DND-41 (cell line): ENCODE data around the gene RBM20.

Experiments used
- ATAC-seq: fragments of 200-7000 bp; cut with Tn5 transposase; 3 replicates; pipeline ENCODE4 v1.9.1; 2021; ENCODE audit warnings: low read depth; ENCODE audit not compliant: insufficient read depth
- DNase-seq: peaks from one replicate; pipeline ENCODE4 v3.0.0-alpha.2; 2020
- H2AFZ ChIP-seq: 2 replicates; pipeline ENCODE4 v1.6.0; 2012; ENCODE audit warnings: low read depth, low read length
- H3K27ac ChIP-seq: 2 replicates; pipeline ENCODE4 v1.5.1; 2012; ENCODE audit warnings: low read length, inconsistent platforms
- H3K27me3 ChIP-seq: fragments of 200-600 bp; sonication (generic); 2 replicates; pipeline ENCODE4 v1.6.0; 2012; ENCODE audit warnings: low read length, mild to moderate bottlenecking, inconsistent platforms; ENCODE audit not compliant: insufficient read depth, poor library complexity
- H3K36me3 ChIP-seq: 2 replicates; pipeline ENCODE4 v1.5.1; 2012; ENCODE audit warnings: low read length, inconsistent platforms; ENCODE audit not compliant: insufficient read depth
- H3K4me1 ChIP-seq: 2 replicates; pipeline ENCODE4 v1.5.1; 2012; ENCODE audit warnings: mild to moderate bottlenecking, low read length; ENCODE audit not compliant: insufficient read depth
- H3K4me2 ChIP-seq: 2 replicates; pipeline ENCODE4 v1.6.0; 2012; ENCODE audit warnings: mild to moderate bottlenecking, moderate library complexity, low read length, inconsistent platforms; ENCODE audit not compliant: insufficient read depth
- H3K4me3 ChIP-seq, 2 experiments: fragments of 200-600 bp in 1 of 2; shearing (Covaris generic) in 1 of 2; 2 replicates each; pipeline ENCODE4 v1.5.1; 2012 to 2016; ENCODE audit warnings: inconsistent platforms in 2 of 2, low read length in 2 of 2, mild to moderate bottlenecking in 2 of 2, low read depth in 1 of 2, moderate library complexity in 1 of 2
- H3K79me2 ChIP-seq: 2 replicates; pipeline ENCODE4 v1.6.0; 2012; ENCODE audit warnings: low read length, inconsistent platforms; ENCODE audit not compliant: insufficient read depth
- H3K9ac ChIP-seq: 2 replicates; pipeline ENCODE4 v1.6.0; 2012; ENCODE audit warnings: low read depth, mild to moderate bottlenecking, inconsistent platforms, low read length, moderate library complexity
- H3K9me3 ChIP-seq: 2 replicates; pipeline ENCODE4 v1.5.1; 2012; ENCODE audit warnings: low read length, moderate library complexity, mild to moderate bottlenecking, inconsistent platforms; ENCODE audit not compliant: insufficient read depth, severe bottlenecking
- H4K20me1 ChIP-seq: 2 replicates; pipeline ENCODE4 v1.6.0; 2012; ENCODE audit warnings: low read length; ENCODE audit not compliant: insufficient read depth
- EZH2 ChIP-seq: IDR thresholded peaks from 3 replicates; pipeline ENCODE4 v1.6.1; 2012; ENCODE audit warnings: borderline replicate concordance, low read depth, mild to moderate bottlenecking, moderate library complexity, low read length, inconsistent platforms; ENCODE audit not compliant: severe bottlenecking
- TF ChIP-seq, protein P1 (sequence below): IDR thresholded peaks from 2 replicates; pipeline ENCODE4 v1.5.1; 2012; ENCODE audit warnings: borderline replicate concordance, low read length, moderate library complexity, mild to moderate bottlenecking; ENCODE audit not compliant: poor library complexity, severe bottlenecking; ENCODE audit errors: extremely low read depth

RBM20 gene

DNA sequence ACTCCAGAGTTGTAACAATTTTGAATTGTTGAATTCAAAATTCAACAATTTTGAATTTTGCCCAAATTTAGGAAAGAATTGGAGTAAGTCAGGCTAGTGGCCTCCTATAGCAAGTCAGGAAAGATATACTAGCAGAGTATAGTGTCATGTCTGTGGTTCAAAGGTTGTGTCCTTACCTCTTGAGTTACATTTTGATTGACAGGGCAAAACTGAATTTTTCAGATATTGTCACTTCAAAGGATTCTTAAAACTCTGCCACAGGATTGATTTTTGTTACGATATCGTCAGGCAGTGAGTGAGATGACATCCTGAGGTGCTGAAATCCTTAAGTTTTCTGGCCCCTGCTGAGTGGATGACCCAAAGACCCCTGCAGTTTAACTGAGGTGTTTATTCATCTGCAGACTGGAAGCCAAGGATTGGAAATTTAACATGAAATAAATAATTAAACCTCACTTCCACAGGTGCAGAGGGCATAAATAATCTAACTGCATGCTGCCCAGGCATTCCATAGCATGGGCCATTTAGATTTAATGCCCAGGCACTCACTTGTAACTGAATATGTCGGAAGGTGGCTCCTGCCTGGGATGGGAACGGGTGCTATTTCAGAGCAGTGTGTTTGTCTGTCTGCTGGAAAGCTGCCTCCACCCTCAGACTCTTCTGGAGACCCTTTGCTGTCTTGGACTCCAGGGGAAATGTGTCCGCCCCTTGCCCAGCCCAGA, 50.8 kb downstream of the RBM20 start:
- Histone ChIP-seq H3K9ac (no peak overlapping the region), H3K79me2 (no peaks in the 10 kb centered on the region), H3K9me3 (no peaks in the 10 kb centered on the region), H4K20me1 (no peaks in the 10 kb centered on the region), H3K27me3 (no peaks in the 10 kb centered on the region), H3K27ac (no peak overlapping the region), H3K36me3 (no peaks in the 10 kb centered on the region), H3K4me1 (no peaks in the 10 kb centered on the region), H2AFZ (no peak overlapping the region), H3K4me2 (no peak overlapping the region), H3K4me3 (no peak overlapping the region)
- ATAC-seq (no peak), DNase-seq (no peak)
- TF ChIP-seq, protein P1, sequence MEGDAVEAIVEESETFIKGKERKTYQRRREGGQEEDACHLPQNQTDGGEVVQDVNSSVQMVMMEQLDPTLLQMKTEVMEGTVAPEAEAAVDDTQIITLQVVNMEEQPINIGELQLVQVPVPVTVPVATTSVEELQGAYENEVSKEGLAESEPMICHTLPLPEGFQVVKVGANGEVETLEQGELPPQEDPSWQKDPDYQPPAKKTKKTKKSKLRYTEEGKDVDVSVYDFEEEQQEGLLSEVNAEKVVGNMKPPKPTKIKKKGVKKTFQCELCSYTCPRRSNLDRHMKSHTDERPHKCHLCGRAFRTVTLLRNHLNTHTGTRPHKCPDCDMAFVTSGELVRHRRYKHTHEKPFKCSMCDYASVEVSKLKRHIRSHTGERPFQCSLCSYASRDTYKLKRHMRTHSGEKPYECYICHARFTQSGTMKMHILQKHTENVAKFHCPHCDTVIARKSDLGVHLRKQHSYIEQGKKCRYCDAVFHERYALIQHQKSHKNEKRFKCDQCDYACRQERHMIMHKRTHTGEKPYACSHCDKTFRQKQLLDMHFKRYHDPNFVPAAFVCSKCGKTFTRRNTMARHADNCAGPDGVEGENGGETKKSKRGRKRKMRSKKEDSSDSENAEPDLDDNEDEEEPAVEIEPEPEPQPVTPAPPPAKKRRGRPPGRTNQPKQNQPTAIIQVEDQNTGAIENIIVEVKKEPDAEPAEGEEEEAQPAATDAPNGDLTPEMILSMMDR: no peak
- TF ChIP-seq EZH2: no peak

- H3K4me1 ChIP-seq: no peaks in the 10 kb centered on the region
- H3K9me3 ChIP-seq: no peaks in the 10 kb centered on the region
- no peak overlapping the region for H2AFZ ChIP-seq
- H3K4me3 ChIP-seq: no peak overlapping the region
- H3K79me2 ChIP-seq: no peaks in the 10 kb centered on the region
- no peak for DNase-seq
- H3K4me2 ChIP-seq: no peak overlapping the region
- no peaks in the 10 kb centered on the region for H4K20me1 ChIP-seq
- no peak for ATAC-seq
- no peak overlapping the region for H3K27ac ChIP-seq
- no peaks in the 10 kb centered on the region for H3K36me3 ChIP-seq
- no peaks in the 10 kb centered on the region for H3K27me3 ChIP-seq
- TF ChIP-seq, protein P1: no peak
- TF ChIP-seq EZH2: no peak
- H3K9ac ChIP-seq: no peak overlapping the region
These were observed 51.4 kb downstream of the RBM20 start for GRCh38 chr10:110695539-110695886.

GRCh38 chr10:110696436-110696835, 52.3 kb downstream of the RBM20 start:
- Histone ChIP-seq H4K20me1 (no peaks in the 10 kb centered on the region), H3K4me2 (no peak overlapping the region), H3K27ac (no peak overlapping the region), H3K27me3 (no peaks in the 10 kb centered on the region), H3K36me3 (no peaks in the 10 kb centered on the region), H2AFZ (no peak overlapping the region), H3K4me3 (no peak overlapping the region), H3K9me3 (no peaks in the 10 kb centered on the region), H3K4me1 (no peaks in the 10 kb centered on the region), H3K9ac (no peak overlapping the region), H3K79me2 (no peaks in the 10 kb centered on the region)
- DNase-seq (no peak), ATAC-seq (no peak)
- TF ChIP-seq, protein P1: no peak
- TF ChIP-seq EZH2: no peak
